Endothelial cell (in vitro differentiated cells): ENCODE data around the gene BCAS1. TPM values are rescaled to one million over a fixed set of nuclear protein-coding genes. Genes with fewer than 3 reads are reported as not detected.

Experiments used
- DNase-seq: peaks from one replicate; pipeline ENCODE4 v3.0.0; 2021; ENCODE audit warnings: low spot score
- H3K27ac Mint-ChIP-seq: one replicate; pipeline ENCODE4 v1.8.0; 2021; ENCODE audit warnings: mixed read lengths, inconsistent platforms; ENCODE audit not compliant: unreplicated experiment
- H3K27me3 Mint-ChIP-seq: one replicate; pipeline ENCODE4 v1.8.0; 2021; ENCODE audit warnings: mild to moderate bottlenecking, moderate library complexity, mixed read lengths, inconsistent platforms; ENCODE audit not compliant: unreplicated experiment
- H3K36me3 Mint-ChIP-seq: one replicate; pipeline ENCODE4 v1.8.0; 2021; ENCODE audit warnings: mild to moderate bottlenecking, low read depth, mixed read lengths, inconsistent platforms; ENCODE audit not compliant: unreplicated experiment
- H3K4me1 Mint-ChIP-seq: one replicate; pipeline ENCODE4 v1.8.0; 2021; ENCODE audit warnings: mild to moderate bottlenecking, mixed read lengths, inconsistent platforms; ENCODE audit not compliant: unreplicated experiment
- H3K4me3 Mint-ChIP-seq: one replicate; pipeline ENCODE4 v1.8.0; 2021; ENCODE audit warnings: mild to moderate bottlenecking, mixed read lengths, inconsistent platforms; ENCODE audit not compliant: unreplicated experiment
- H3K9me3 Mint-ChIP-seq: one replicate; pipeline ENCODE4 v1.8.0; 2021; ENCODE audit warnings: mixed read lengths, inconsistent platforms; ENCODE audit not compliant: unreplicated experiment
- total RNA-seq: library from RNA; stranded (reverse); fragmentation: NEBNext Ultra II Directional; extraction: Animal tissue kit (Norgen Biotek cat#: 25700); gene quantifications from one replicate; pipeline ENCODE4 v1.2.1, GENCODE V29; 2021; ENCODE audit not compliant: unreplicated experiment
- TF ChIP-seq, protein P1 (sequence below): fragments of 200-600 bp; sonication (generic); IDR thresholded peaks from one replicate; pipeline ENCODE4 v1.5.0; 2021; ENCODE audit warnings: antibody characterized with exemption; ENCODE audit not compliant: unreplicated experiment

BCAS1 gene
- total RNA-seq, 1 donor from 2014 or later, result 0.05 TPM

DNA sequence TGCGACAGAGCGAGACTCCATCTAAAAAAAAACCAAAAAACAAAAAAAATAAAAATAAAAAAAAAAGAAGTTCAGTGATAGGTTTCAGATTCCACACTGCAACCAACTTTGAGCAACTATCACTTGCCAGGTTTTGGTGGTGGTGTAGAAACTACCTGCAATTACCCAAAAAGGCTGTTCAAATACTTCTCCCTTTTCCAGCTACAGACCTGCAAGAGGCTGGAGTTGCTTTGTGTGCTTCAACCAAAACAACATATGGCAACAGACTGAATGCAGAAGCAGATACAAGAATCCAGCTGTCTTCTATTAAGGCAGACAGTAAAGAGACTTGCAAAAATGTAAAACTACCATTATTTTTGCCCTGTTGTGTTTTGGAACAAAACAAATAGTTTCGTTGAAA, 9.3 kb upstream of the BCAS1 start:
- Mint-ChIP-seq H3K4me1 (peaks cover 5% of the 10 kb centered on the region), H3K27me3 (no peaks in the 10 kb centered on the region), H3K36me3 (no peaks in the 10 kb centered on the region), H3K4me3 (no peak overlapping the region), H3K27ac (no peak overlapping the region), H3K9me3 (no peaks in the 10 kb centered on the region)
- TF ChIP-seq, protein P1, sequence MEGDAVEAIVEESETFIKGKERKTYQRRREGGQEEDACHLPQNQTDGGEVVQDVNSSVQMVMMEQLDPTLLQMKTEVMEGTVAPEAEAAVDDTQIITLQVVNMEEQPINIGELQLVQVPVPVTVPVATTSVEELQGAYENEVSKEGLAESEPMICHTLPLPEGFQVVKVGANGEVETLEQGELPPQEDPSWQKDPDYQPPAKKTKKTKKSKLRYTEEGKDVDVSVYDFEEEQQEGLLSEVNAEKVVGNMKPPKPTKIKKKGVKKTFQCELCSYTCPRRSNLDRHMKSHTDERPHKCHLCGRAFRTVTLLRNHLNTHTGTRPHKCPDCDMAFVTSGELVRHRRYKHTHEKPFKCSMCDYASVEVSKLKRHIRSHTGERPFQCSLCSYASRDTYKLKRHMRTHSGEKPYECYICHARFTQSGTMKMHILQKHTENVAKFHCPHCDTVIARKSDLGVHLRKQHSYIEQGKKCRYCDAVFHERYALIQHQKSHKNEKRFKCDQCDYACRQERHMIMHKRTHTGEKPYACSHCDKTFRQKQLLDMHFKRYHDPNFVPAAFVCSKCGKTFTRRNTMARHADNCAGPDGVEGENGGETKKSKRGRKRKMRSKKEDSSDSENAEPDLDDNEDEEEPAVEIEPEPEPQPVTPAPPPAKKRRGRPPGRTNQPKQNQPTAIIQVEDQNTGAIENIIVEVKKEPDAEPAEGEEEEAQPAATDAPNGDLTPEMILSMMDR, result no peak
- DNase-seq, result no peak

- H3K36me3 Mint-ChIP-seq, result no peaks in the 10 kb centered on the region
- H3K4me1 Mint-ChIP-seq, result peaks cover 5% of the 10 kb centered on the region
- H3K4me3 Mint-ChIP-seq, result no peak overlapping the region
- TF ChIP-seq, protein P1, result no peak
- DNase-seq, result peak; percentile 26
- no peaks in the 10 kb centered on the region for H3K27me3 Mint-ChIP-seq
- H3K9me3 Mint-ChIP-seq, result no peaks in the 10 kb centered on the region
- H3K27ac Mint-ChIP-seq, result peak overlapping the region; percentile 61
Observed at GRCh38 chr20:54078296-54078984, 8.0 kb upstream of the BCAS1 start.

- no peak for DNase-seq
- Mint-ChIP-seq H3K4me1 (peaks cover 5% of the 10 kb centered on the region), H3K27ac (no peak overlapping the region), H3K4me3 (no peak overlapping the region), H3K36me3 (no peaks in the 10 kb centered on the region), H3K9me3 (no peaks in the 10 kb centered on the region), H3K27me3 (no peaks in the 10 kb centered on the region)
- TF ChIP-seq, protein P1, result no peak
Observed at GRCh38 chr20:54076259-54076658, 5.9 kb upstream of the BCAS1 start.

DNA sequence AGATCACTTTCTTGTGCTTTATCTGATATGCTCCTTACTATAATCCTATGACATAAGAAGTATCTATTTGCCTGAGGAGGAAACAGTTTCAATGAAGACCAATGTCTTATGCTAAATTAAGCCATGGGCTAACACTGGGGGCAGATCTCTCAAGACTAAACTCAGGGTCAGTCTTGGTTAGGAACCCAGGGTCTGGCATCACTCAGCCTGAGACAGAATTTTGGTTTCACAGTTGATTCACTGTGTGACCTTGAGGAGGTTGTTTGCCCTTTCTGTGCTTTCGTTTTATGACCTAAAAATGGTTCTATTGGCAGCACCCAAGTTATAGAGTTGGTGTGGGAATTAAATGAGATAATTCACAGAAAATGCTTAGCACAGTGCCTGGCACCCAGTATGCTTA, 4.9 kb upstream of the BCAS1 start:
- H3K4me1 Mint-ChIP-seq, result peaks cover 5% of the 10 kb centered on the region
- no peak overlapping the region for H3K4me3 Mint-ChIP-seq
- H3K9me3 Mint-ChIP-seq, result no peaks in the 10 kb centered on the region
- no peaks in the 10 kb centered on the region for H3K36me3 Mint-ChIP-seq
- H3K27me3 Mint-ChIP-seq, result no peaks in the 10 kb centered on the region
- no peak for DNase-seq
- TF ChIP-seq, protein P1, result no peak
- H3K27ac Mint-ChIP-seq, result no peak overlapping the region

- no peak overlapping the region for H3K4me3 Mint-ChIP-seq
- TF ChIP-seq, protein P1, result no peak
- H3K27me3 Mint-ChIP-seq, result no peaks in the 10 kb centered on the region
- no peaks in the 10 kb centered on the region for H3K36me3 Mint-ChIP-seq
- DNase-seq, result no peak
- H3K27ac Mint-ChIP-seq, result no peak overlapping the region
- peaks cover 5% of the 10 kb centered on the region for H3K4me1 Mint-ChIP-seq
- H3K9me3 Mint-ChIP-seq, result no peaks in the 10 kb centered on the region
Observed at GRCh38 chr20:54074511-54074910, 4.1 kb upstream of the BCAS1 start.
